HepG2 (cell line): ENCODE measurements around the gene PGPEP1. TPM values are rescaled to one million over a fixed set of nuclear protein-coding genes. Genes with fewer than 3 reads are reported as not detected.

ENCODE experiments used
- BRD4 ChIP-seq: sonication (generic); formaldehyde crosslinking; IDR thresholded peaks from 2 replicates; pipeline ENCODE4 v1.4.0; 2020; ENCODE audit warnings: missing genetic modification reagents
- FUBP1 ChIP-seq: sonication (generic); formaldehyde crosslinking; IDR thresholded peaks from 2 replicates; pipeline ENCODE4 v1.5.1; 2020; ENCODE audit warnings: missing genetic modification reagents, mild to moderate bottlenecking, borderline replicate concordance
- JDP2 ChIP-seq: sonication (generic); formaldehyde crosslinking; IDR thresholded peaks from 2 replicates; pipeline ENCODE4 v1.8.1; 2022; ENCODE audit warnings: missing genetic modification reagents, borderline replicate concordance
- KAT8 ChIP-seq: IDR thresholded peaks from 2 replicates; pipeline ENCODE4 v1.6.1; 2016; ENCODE audit warnings: missing genetic modification reagents, missing compliant biosample characterization
- KLF16 ChIP-seq, 2 experiments: sonication (generic) in 1 of 2; formaldehyde crosslinking in 1 of 2; IDR thresholded peaks; 2 replicates each; pipeline versions ENCODE4 v1.6.1 to v1.8.0; 2016 to 2023; ENCODE audit warnings: missing genetic modification reagents in 2 of 2, missing compliant biosample characterization in 1 of 2
- MIER2 ChIP-seq: IDR thresholded peaks from 2 replicates; pipeline ENCODE4 v1.6.1; 2016; ENCODE audit warnings: missing biosample characterization, missing genetic modification reagents
- MNT ChIP-seq: fragments of 450-650 bp; IDR thresholded peaks from 2 replicates; pipeline ENCODE4 v1.6.1; 2016
- MYNN ChIP-seq: sonication (generic); formaldehyde crosslinking; IDR thresholded peaks from 2 replicates; pipeline ENCODE4 v1.4.0; 2020; ENCODE audit warnings: mild to moderate bottlenecking, low read depth, missing genetic modification reagents
- NR2F2 ChIP-seq: IDR thresholded peaks from 2 replicates; pipeline ENCODE4 v1.6.1; 2012; ENCODE audit warnings: low read depth, inconsistent platforms, borderline replicate concordance
- SNRNP70 ChIP-seq: fragments of 200-400 bp; formaldehyde crosslinking; IDR thresholded peaks from 2 replicates; pipeline ENCODE4 v1.6.1; 2017; ENCODE audit warnings: mild to moderate bottlenecking, low read depth, low read length, moderate library complexity
- SOX6 ChIP-seq, 2 experiments: fragments of 450-650 bp in 1 of 2; sonication (generic) in 1 of 2; formaldehyde crosslinking in 1 of 2; IDR thresholded peaks; 2 replicates each; pipeline versions ENCODE4 v1.4.0 to v1.6.1; 2017 to 2020; ENCODE audit warnings: antibody characterized with exemption in 1 of 2, mild to moderate bottlenecking in 1 of 2, missing genetic modification reagents in 1 of 2
- TEAD3 ChIP-seq: optimal IDR thresholded peaks from 2 replicates; pipeline ENCODE3; 2016; ENCODE audit warnings: borderline replicate concordance
- TFDP1 ChIP-seq: IDR thresholded peaks from 2 replicates; pipeline ENCODE4 v1.6.1; 2016; ENCODE audit warnings: missing compliant biosample characterization, missing genetic modification reagents, borderline replicate concordance
- ZBTB10 ChIP-seq: sonication (generic); formaldehyde crosslinking; IDR thresholded peaks from 2 replicates; pipeline ENCODE4 v1.4.0; 2020; ENCODE audit warnings: missing genetic modification reagents, borderline replicate concordance
- ZNF503 ChIP-seq: sonication (generic); formaldehyde crosslinking; IDR thresholded peaks from 2 replicates; pipeline ENCODE4 v1.4.0; 2020; ENCODE audit warnings: missing genetic modification reagents
- ZNF747 ChIP-seq: sonication (generic); formaldehyde crosslinking; IDR thresholded peaks from 2 replicates; pipeline ENCODE4 v1.8.1; 2023; ENCODE audit warnings: missing genetic modification reagents, mild to moderate bottlenecking, borderline replicate concordance
- ZNF784 ChIP-seq: sonication (generic); formaldehyde crosslinking; IDR thresholded peaks from 2 replicates; pipeline ENCODE4 v1.5.1; 2020; ENCODE audit warnings: missing genetic modification reagents, mild to moderate bottlenecking, borderline replicate concordance
- polyA plus RNA-seq, 8 experiments: library from polyadenylated mRNA; depleted of rRNA in 3 of 8; stranded (reverse) in 7 of 8; unstranded in 1 of 8; fragments of >200 nt; fragmentation: Illumina TruSeq in 4 of 8; extraction: Trizol in 4 of 8; gene quantifications; 2 replicates each; pipeline versions ENCODE4 v1.2.1 to v1.2.3, GENCODE V29; 2011 to 2016; ENCODE audit warnings: low read depth in 4 of 8, missing spikeins in 1 of 8, mixed read lengths in 1 of 8; ENCODE audit not compliant: insufficient read depth in 1 of 8
- total RNA-seq, 5 experiments: library from RNA; depleted of rRNA; stranded (reverse); fragments of >200 nt; fragmentation: Illumina TruSeq; extraction: Trizol; gene quantifications; 2 replicates each; pipeline ENCODE4 v1.2.3, GENCODE V29; 2016; ENCODE audit warnings: low read depth in 1 of 5

Gene PGPEP1
- total and polyA plus RNA-seq, 2 of the 13 experiments (the other 11 are each of a cell fraction or from before 2014, with no cell fraction given) = 53.1 to 56.6 TPM

GRCh38 chr19:18304458-18305310 is 35.7 kb upstream of the PGPEP1 start (continued):
- TF ChIP-seq FUBP1 (CRISPR knock-in tag) (no peak), MYNN (CRISPR knock-in tag) (no peak), SNRNP70 (no peak), MIER2 (CRISPR knock-in tag) (no peak), ZNF747 (CRISPR knock-in tag) (peak; percentile 32; the same call in 1 of the 2 replicates), TEAD3 (CRISPR knock-in tag) (peak; percentile 34), ZNF503 (no peak), KAT8 (CRISPR knock-in tag) (peak; percentile 83), ZNF784 (CRISPR knock-in tag) (peak; percentile 92), JDP2 (CRISPR knock-in tag) (no peak), MNT (no peak), KLF16 (CRISPR knock-in tag; IDR thresholded peaks at IDR 0.05) (peak in 1 of 2 experiments; percentile 14; a peak in 1 of 4 replicates), TFDP1 (CRISPR knock-in tag) (peak; percentile 27; the same call in 1 of the 2 replicates), SOX6 (IDR thresholded peaks at IDR 0.05) (no peak), SOX6 (CRISPR knock-in tag; IDR thresholded peaks at IDR 0.05) (peak; percentile 73), ZBTB10 (CRISPR knock-in tag) (no peak), BRD4 (CRISPR knock-in tag) (no peak), NR2F2 (0 out of 2 replicates have a peak, but pooled peaks have one; percentile 29)
